D721Med (cell line): ENCODE results near the gene DCDC1.

Experiments
- DNase-seq: peaks from one replicate; pipeline ENCODE4 v3.0.0; 2011; ENCODE audit warnings: low spot score; ENCODE audit not compliant: insufficient read length
- FAIRE-seq: peaks from 2 replicates; lab custom pipeline; 2011; peaks lifted over from hg19 to GRCh38; lab: Jason Lieb, UNC
- CTCF ChIP-seq: IDR thresholded peaks from 2 replicates; pipeline ENCODE4 v1.5.1; 2012; ENCODE audit warnings: mild to moderate bottlenecking, control low read depth; ENCODE audit not compliant: insufficient read depth; ENCODE audit errors: missing control alignments

The DCDC1 gene

GRCh38 chr11:30876228-30876627, 493.3 kb downstream of the DCDC1 start:
- DNase-seq, result no peak
- no peak for TF ChIP-seq CTCF
- FAIRE-seq, result no peak

- FAIRE-seq (no peak), DNase-seq (no peak)
- TF ChIP-seq CTCF, result no peak
These were observed 493.7 kb downstream of the DCDC1 start for GRCh38 chr11:30875806-30876205.

GRCh38 chr11:30873924-30874610, 495.5 kb downstream of the DCDC1 start:
- FAIRE-seq (no peak), DNase-seq (no peak)
- TF ChIP-seq CTCF, result no peak

GRCh38 chr11:30868626-30869081, 500.9 kb downstream of the DCDC1 start:
- no peak for TF ChIP-seq CTCF
- no peak for DNase-seq
- FAIRE-seq, result no peak

GRCh38 chr11:30863209-30863608, 506.3 kb downstream of the DCDC1 start:
- DNase-seq, result no peak
- TF ChIP-seq CTCF, result no peak
- no peak for FAIRE-seq

- no peak for DNase-seq
- TF ChIP-seq CTCF, result no peak
- FAIRE-seq, result no peak
These were observed 508.0 kb downstream of the DCDC1 start for GRCh38 chr11:30861531-30861930.

GRCh38 chr11:30861064-30861463, 508.5 kb downstream of the DCDC1 start:
- DNase-seq (no peak), FAIRE-seq (no peak)
- no peak for TF ChIP-seq CTCF
